NCI-H748 treated with DMSO at 0.1 percent for 48 hours (cell line): Measurements from ENCODE around the gene UBE2QL1.

Experiments
- DNase-seq: peaks from one replicate; lab custom pipeline; 2025; lab: John Stamatoyannopoulos, UW

UBE2QL1 gene, protein sequence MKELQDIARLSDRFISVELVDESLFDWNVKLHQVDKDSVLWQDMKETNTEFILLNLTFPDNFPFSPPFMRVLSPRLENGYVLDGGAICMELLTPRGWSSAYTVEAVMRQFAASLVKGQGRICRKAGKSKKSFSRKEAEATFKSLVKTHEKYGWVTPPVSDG

GRCh38 chr5:6448622-6449464 lies at the start of gene UBE2QL1:
Gene UBE2QL1 (plus strand): TSS chr5:6448859. CDS start chr5:6448894, 35 bp downstream.
- DNase-seq: peak; percentile 53

GRCh38 chr5:6399980-6400910 lies 48.4 kb upstream of the UBE2QL1 start:
- DNase-seq: no peak

DNA sequence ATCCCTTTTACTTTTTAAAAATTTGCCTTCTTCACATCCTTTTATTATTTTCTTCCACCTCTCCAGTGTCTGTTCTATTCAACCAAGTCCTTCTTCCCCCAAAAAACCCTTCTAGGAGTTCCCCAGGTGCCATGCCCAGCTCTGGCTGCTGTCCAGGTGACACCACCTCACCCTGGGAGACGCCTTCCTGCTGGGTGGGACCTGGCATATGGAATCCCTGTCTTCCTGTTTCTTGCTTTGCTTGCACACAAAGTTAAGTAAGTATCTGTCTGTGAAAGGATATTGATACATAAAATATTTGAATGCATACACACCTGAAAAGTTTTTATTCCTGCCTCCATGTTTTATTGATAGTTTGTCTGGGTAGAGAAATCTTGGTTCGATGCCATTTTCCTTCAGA lies 47.2 kb upstream of the UBE2QL1 start:
- no peak for DNase-seq

- DNase-seq: no peak
These were observed 45.7 kb upstream of the UBE2QL1 start for GRCh38 chr5:6402939-6403338.

- DNase-seq: no peak
These were observed 45.2 kb upstream of the UBE2QL1 start for GRCh38 chr5:6403416-6403815.

DNA sequence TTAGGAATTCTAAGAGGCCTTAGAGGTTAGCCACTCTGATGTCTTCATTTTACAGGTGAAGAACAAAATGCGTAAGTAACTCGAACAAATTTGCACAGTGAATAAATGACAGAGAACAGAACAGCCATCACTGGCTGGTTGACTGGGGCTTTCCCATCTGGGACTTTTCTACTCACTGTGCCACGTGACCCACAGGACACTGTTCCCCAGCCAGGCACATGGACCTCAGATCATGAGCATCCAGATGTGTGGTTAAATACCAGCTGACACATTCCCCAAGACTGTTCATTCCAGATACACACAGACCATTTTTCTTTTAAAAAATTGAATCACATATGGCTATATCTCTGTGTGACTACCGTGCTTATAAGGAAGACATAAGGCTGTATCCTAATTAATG lies 44.5 kb upstream of the UBE2QL1 start:
- no peak for DNase-seq

GRCh38 chr5:6405591-6405990 lies 43.1 kb upstream of the UBE2QL1 start:
- no peak for DNase-seq

GRCh38 chr5:6407558-6408259 lies 41.0 kb upstream of the UBE2QL1 start:
- no peak for DNase-seq

- no peak for DNase-seq
These were observed 40.4 kb upstream of the UBE2QL1 start for GRCh38 chr5:6408260-6408596.

GRCh38 chr5:6408627-6409446 lies 39.8 kb upstream of the UBE2QL1 start:
- no peak for DNase-seq

DNA sequence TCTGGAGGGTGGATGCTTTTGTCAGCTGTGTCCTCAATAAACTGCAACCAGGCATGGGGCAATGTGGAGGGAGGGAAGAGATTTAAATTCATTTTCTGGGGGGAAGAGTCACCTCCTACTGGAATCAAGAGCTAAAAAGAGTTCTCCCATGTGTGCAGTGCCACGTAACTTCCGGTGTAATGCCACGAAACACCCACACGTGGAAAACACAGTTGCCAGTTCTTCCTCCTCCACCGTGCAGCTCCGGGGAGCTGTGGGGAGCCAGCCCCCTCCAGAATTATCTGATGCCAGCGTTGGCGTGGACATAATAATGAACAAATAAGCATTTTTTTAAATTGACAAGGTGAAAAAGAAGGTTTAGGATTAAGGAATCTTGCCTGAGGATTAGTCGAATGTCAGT lies 38.2 kb upstream of the UBE2QL1 start:
- no peak for DNase-seq

GRCh38 chr5:6411141-6411540 lies 37.5 kb upstream of the UBE2QL1 start:
- DNase-seq: no peak

- DNase-seq: no peak
These were observed 35.8 kb upstream of the UBE2QL1 start for GRCh38 chr5:6412811-6413210.

DNA sequence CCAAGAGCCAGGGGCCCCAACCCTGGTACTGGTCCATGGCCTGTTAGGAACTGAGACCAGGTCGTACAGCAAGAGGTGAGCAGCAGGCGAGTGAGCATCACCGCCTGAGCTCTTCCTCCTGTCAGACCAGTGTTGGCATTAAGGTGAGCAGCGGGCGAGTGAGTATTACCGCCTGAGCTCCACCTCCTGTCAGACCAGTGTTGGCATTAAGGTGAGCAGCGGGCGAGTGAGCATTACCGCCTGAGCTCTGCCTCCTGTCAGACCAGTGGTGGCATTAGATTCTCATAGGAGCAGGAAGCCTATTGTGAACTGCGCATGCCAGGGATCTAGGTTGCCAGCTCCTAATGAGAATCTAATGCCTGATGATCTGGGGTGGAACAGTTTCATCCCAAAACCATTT lies 31.0 kb upstream of the UBE2QL1 start:
- DNase-seq: no peak

DNA sequence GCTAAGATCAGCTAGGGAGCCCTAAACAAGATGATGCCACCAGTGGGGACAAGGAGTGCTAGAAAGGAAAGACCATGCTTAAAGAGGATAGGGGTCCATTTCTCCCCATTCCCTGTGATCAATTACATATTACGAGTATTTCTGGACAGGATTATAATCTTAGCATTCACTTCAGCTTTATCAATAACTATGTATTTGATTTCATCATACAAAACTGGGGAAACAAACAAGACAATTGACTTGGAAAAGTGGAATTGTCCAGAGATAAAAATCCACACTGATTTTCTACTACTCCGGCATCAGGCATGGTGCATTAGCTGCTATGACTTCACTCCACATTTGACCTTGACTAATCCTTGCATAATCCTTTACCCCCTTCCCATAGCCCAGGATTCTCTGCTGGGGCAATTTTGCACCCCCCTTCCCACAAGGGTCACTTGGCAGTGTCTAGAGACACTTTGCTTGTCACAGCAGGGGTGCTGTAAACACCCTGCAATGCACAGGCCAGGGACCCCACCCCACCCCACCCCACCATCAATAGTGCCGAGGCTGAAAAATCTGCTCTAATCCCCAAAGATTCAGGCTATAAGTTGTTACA lies 29.9 kb upstream of the UBE2QL1 start:
- DNase-seq: peak; percentile 78

DNA sequence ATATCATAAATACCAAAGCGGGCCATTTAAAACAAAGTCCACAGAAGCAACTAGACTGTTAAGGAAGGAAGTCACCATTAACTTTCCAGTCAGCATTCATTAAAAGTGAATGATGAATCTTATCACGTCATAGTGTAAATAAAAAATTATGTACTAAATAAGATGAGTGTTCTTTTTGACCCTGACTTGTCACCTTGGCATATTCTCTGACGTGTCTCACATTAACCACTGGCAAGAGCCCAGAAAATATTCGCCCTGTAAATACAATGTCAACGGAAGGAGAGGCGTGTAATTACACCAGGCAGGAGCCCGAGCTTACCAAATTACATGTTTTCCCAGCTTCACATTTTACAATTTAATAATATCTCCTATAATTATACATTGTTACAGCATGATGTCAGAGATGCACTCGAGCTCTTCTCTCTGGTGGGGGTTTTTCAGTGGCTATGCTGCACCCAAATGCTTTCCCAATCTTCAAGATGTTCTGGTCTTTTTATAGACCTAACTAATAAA lies 29.3 kb upstream of the UBE2QL1 start:
- DNase-seq: peak; percentile 99

DNA sequence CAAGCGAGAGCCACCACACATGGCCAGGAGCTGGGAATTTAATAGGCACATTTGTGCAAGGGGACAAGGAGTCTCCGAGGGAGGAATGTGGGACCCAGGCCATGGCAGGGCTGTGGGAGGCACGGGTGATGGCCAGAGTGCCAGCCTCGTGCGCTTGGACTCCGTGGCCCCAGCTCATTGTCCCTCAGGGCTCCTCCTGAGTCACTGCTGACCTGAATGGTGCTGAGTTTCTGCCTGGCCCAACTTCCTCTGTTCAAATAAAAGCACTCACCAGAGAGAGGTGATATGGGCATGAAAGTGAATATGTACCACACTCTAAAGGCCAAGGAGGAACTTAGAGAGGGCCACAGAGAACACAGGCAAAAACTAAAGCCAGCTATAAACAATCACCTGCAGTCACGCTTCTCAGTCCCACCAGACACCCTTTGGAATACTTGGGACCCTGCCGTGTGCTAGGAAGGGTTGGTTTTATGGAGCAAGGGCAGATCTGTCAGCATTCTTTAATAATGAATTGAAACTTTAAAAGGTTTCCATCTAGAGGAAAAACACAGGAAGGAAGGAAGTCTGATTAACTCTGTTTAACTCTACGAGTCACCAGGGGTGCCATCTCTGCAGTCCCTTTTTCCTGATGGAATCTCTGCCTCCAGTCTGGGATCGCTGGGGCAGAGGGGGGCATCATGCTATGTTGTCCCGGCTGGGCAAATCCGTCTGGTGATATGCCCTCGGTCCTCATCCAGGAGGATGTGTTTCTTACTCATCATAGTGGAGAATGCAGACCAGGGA lies 25.1 kb upstream of the UBE2QL1 start:
- DNase-seq: no peak

DNA sequence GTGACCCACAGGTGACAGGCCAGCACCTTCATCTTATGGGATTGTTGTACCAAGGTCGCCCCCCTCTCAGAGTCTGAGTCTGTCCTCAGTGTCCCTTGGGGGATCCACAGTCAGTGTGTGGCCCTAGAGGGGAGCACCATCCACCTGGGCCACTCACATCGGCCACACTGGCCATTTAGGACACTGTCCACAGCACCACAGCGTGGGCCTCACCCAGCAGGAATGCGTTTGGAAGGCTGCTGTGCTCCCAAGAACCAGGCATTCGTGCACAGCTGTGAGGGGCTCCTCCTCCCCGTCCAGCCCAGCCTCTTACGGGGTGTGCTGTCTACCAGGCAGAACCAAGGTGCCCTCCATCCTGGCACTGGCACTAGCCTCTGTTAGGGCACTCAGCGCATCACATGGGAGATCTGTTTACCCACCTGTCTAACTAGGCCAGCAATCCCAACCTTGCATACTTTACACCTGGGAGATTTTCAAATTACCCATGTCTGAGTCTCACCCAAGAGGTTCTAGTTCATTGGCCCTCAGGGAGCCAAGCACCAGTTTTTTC lies 24.5 kb upstream of the UBE2QL1 start:
- no peak for DNase-seq

- DNase-seq: no peak
These were observed 24.0 kb upstream of the UBE2QL1 start for GRCh38 chr5:6424700-6425099.
